HG03575 (cell line): ENCODE data around the gene PER3.
"Not testable (repeated sequence)": the region's sequence is repeated elsewhere in the genome, so short reads cannot be mapped to it uniquely, and the experiment has no call there.

ENCODE experiments used
- ATAC-seq: cut with Tn5 transposase; IDR thresholded peaks from one replicate; pipeline ENCODE4 v1.9.1; 2021; ENCODE audit not compliant: unreplicated experiment, insufficient number of reproducible peaks, low FRiP score; ENCODE audit errors: extremely low read depth

The PER3 gene

DNA sequence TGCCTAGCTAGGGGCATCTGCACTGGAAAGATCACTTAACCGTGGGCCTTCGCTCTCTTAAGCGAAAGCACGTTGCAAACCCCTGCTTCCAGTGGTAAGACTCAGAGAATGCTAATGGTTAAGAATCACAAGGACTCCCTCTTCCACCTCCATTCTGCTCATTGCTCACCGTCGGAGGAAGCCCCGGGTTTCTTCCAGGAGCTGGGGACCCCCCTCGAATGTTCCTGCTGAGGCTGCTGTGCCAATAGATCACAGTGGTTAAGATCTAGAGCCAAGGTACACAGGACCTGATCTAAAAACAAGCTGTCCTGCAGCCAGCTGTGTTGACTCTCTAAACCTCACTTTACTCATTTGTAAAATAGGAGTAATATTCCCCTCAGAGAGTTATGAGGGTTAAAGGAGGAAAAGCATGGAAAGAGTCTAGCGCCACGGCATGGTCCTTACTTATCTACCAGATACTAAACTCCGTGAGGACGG lies 12.2 kb upstream of the PER3 start:
- no peak for ATAC-seq

DNA sequence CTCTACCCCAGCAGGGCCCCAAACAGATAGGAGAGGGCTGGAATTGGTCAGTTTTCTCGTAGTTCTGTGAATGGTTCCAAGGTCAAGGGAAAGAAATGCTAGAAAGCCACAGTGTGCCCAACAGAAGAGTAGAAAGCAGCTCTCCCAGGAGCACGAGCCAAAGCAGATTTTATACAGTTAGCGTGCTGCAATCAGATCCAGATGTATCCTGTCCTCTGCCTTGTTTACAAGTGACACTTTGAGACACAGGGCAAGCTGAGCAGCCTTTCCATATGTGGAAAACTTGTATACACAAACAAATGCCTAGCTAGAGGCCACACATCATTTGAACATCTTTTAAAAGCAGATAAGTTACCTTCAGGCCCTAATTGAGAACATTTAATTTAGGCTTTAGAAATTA lies 6.5 kb upstream of the PER3 start:
- ATAC-seq = no peak

DNA sequence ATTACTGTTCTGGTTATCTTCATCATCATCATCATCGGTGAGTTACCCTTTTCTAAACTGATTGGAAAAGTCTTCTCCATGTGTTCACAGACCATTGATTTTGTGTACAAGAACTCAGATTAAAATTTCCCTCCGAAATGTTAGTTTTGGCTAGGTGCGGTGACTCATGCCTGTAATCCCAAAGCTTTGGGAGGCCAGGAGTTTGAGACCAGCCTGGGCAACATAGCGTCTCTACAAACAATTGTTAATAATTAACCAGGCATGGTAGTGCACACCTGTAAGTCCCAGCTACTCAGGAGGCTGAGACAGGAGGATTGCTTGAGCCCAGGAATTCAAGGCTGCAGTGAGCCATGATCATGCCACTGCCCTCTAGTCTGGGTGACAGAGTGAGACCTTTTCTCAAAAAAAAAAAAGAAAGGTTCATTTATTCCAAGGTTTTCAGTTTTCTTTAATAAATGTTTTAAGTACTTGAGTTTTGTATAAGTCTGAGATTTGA lies 5.9 kb upstream of the PER3 start:
- ATAC-seq = no peak

DNA sequence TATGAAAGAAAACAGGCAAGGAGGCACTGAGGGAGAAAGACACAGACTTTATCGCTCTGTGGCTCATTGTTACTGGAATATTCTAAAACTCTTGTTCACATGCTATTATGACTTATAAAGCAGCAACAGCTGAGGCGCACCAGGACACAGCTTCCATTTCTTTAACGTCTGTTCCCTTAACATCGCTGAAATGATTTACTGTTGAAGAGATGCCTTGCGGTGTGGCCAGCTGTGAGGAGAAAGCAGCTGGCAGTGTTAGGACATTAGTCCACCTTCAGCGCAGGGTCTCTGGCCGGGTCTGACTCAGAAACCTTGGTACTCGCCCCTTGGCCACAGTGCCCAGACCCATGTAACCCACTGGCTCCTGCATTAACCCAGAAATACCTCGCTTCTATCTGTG lies 3.1 kb upstream of the PER3 start:
- ATAC-seq = no peak

DNA sequence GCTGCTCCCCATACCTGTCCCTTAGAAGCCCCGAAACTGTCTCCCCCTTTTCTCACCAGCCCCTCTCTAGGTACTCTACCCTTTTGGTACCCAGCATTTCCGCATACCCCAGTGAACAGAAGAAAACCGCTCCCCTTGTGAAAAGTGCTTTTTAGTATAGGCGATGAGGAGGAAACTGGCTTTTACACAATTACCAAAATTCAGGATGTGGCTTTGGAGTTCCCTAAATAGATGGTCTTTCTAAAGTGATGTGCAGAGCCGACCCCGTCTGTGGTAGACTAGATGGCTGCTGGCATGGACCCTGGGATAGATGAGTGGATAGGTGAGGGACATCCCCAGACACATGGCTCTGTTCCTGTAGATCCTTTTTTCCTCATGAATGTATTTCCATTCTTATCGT lies 2.6 kb upstream of the PER3 start:
- no peak for ATAC-seq

DNA sequence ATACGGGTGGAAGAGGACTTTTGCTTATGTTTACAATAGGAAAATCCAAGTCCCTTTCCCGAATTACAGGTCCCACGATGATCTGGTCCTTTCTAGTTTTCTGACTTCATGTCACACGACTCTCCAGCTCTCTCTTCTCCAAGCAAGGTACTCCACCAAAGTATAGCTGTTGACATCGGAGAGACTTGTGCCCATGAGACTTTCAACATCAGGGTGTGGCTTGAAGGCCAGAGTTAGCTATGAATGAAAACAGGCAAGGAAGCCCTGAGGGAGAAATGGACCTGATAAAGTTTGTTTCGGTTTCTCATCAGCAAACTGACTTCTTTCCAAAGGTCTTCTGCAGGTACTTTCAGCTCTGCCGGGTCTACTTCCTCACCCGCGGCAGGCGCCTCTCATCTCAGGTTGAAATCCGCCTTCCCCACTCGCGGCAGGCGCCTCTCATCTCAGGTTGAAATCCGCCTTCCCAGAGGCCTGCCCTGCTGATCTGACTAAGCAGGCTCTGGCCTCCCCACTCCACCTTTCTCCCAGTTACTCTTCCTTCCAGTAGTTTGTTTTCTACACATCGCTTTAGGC lies 2.1 kb upstream of the PER3 start:
- no peak for ATAC-seq

DNA sequence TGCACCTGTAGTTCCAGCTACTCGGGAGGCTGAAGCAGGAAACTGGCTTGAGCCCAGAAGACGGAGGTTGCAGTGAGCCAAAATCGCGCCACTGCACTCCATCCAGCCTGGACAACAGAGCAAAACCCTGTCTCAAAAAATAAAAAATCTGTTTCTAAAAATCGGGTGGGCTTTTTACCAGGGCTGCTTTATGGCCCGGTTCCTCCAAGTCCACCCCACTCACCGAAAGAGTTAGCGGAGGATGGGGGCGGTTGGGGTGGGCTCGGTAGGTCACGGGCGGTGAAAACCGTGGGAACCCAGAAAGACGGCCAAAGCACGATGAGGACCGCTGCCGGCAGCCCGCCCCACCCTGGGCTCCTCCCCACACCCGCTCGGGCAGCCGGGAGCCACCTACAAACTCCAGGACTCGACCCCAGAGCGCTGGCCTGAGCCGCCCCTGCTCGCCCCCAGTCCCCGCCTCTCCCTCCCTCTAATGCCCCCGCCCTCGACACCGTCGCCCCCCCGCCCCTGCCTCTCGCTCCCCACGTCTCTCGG lies 846 bp upstream of the PER3 start:
- no peak for ATAC-seq

DNA sequence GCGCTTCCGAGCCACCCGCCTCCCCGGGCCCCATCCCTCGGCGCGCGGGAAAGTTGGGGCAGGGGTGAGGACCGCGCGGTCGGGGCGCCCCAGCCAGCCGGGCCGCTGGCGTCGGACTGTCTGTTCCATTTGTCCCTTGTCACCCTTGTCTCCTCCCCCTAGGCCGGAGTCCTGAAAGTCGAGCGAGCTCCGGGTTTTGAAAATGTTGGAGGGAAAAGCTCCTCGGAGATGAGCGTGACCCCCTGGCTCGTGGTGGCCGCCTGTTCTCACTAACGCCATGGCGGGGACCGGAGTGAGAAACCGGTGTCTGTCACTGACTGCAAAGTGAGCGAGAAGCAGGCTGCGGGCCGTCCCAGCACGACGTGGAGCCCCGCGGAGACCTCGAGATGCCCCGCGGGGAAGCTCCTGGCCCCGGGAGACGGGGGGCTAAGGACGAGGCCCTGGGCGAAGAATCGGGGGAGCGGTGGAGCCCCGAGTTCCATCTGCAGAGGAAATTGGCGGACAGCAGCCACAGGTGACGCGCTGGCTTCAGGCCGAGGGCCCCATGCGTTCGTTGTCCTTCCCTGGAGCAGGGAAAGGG lies 491 bp downstream of the PER3 start:
- ATAC-seq = no peak

DNA sequence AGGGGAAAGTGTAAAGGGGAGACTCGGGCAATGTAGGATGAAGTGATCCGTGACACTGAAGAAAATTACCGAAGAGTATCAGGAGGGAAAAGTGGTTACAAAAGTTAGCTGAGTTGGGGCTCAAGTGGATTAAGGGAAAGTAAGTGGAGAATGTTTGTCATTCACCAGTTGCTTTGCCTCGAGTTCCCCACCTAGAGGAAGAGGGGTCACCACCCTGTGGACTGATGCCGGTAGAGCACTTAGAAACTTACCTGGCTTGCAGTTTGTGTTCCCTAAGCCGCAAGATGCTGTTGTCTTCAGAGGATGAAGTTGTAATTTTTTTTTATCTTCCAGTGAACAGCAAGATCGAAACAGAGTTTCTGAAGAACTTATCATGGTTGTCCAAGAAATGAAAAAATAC lies 1.0 kb downstream of the PER3 start:
- ATAC-seq = no peak

DNA sequence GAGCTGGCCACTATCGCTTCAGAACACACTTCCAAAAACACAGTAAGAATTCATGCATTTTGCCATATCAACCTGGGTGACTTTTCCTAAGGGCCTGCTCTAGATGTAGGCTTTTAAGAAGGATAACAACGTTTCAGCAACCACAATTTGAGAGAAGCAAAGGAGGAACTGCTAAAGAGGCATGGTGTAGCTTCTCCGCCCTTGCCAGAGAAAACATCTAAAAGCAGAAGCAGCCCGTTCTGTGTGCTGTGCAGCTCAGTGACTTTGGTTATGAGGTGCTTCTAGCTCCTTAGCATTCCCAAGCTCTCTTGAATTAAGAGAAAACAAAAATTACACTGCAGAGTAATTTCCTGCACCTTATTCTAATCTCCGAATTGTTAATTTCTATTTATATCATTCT lies 2.7 kb downstream of the PER3 start:
- ATAC-seq = no peak

DNA sequence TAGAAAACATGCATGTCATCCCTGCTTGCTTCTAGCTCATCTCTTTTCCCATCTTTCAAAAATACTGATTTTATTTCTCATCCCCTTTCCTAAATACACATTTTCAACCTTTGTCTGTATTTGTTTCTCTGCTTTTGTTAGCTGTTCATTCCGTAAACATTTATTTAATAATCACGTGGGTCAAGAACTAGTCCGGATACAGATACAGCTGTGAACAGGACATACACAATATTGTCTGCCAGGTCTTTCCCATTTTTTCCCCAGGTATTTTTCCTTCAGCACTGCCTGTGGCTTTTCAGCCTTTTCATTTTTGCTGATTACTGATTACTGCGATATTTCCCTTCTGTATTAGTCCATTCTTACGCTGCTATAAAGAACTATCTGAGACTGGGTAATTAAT lies 5.7 kb downstream of the PER3 start:
- no peak for ATAC-seq

DNA sequence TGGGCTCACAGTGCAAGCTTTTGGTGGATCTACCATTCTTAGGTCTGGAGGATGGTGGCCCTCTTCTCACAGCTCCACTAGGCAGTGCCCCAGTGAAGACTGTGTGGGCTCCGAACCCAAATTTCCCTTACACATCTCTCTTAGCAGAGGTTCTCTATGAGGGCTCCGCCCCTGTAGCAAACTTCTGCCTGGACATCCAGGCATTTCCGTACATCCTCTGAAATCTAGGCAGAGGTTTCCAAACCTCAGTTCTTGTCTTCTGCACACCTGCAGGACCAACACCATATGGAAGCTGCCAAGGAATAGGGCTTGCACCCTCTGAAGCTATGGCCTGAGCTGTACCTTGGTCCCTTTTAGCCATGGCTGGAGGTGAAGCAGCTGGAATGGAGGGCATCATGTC lies 6.9 kb downstream of the PER3 start:
- not testable (repeated sequence) for ATAC-seq

DNA sequence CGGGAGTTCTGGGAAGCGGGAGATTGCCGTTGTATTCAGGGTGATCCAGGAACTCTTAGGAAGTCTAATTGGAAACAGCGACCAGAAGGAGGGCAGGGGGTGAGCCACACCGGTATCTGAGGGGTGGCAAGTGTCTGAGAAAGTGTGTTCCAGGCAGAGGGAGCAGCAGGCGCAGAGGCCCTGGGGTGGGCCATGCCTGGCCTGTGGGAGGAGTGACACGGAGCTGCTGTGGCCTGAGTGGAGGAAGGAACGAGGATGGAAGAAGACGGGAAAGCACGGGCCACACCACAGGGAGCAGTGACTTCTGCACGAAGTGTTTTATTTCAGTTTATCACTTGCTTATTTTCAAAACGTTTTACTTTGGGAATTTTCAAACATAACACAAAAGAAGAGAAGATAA lies 11.3 kb downstream of the PER3 start:
- no peak for ATAC-seq

DNA sequence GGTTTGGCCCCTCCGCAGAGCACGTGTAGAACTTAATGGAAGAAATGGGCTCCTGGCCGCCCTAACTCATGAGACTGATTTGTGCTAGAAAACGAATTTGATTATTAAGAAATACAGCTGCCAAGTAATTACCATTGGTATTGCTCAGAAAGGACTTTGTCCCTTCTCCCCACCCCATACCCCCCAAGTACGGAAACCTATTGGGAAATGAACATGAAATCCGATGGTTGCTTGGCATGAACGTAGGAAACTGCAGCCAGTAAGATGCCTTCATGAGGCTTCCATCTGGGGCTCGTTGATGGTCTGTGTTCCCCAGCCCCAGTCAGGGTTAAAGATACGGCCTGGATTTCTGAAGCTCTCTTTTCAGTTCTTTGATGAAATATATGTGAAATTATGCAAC lies 21.4 kb downstream of the PER3 start:
- ATAC-seq = no peak

DNA sequence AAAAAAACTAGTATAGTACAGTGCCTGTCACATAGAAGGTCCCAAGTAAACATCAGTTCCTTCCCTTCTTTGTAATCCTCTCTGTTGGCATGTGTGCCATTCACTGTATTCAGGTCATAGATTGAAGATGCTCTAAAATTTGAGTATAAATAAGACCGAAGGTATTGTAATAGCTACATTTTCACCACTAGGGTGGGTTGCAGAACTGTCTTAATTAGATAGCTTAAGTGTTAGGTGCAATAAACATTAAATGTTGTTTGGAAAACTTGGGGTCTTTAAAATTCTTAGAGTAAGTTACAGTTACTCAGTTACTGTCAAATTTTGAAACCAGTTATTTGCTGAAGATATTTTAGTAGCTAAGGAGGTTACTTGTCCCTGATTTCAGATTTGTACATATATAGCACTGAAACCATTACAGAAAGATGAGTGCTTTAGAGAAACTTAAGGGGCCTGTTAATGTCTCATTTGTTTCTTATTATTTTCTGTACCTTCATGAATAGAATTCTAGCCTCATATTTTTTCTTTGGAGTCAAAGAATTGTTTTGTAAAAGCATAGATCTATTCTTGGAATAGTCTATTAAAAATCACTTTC lies 24.3 kb downstream of the PER3 start:
- ATAC-seq = no peak

DNA sequence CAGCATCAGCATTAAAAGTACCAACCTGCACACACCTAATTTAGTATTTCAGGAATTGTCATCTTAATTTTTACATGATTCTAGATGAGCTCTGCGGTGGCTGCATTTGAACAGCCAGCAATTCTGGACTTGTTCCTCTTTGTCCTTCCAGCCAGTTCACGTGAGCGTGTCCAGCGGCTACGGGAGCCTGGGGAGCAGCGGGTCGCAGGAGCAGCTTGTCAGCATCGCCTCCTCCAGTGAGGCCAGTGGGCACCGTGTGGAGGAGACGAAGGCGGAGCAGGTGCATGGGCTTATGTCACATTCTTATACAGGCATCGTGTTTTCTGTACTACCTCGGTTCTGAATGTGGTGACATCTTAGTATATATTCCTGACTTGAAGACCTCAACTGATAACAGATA lies 25.7 kb downstream of the PER3 start:
- no peak for ATAC-seq

DNA sequence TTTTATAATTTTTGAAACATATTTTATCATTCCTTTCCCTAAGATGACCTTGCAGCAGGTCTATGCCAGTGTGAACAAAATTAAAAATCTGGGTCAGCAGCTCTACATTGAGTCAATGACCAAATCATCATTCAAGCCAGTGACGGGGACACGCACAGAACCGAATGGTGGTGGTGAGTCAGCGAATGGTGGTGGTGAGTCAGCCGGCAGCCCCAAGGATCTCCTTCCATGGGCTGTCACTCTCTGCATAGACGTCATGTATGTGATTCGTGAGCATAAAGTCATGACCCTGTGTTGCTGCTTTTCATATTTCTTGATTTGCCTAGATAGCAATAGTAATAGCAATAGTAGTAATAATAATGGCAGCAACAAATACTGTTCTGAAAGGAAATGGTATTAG lies 26.3 kb downstream of the PER3 start:
- ATAC-seq = no peak

DNA sequence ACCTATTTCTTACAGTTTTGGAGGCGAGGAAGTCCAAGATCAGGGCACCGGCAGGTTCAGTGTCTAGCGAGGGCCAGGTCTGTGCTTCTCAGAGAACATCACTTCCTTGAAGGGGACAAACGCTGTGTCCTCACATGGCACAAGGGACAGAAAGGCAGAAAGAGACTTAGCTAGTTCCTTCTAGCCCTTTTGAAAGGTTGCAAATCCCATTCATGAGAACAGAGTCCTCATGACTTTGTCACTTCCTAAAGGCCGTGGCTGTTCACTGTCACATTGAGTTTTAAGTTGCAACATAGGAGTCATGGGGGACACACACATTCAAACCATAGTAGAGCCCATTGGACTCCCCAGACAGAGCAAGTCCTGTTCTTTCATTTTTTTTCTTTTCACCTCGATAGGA lies 27.4 kb downstream of the PER3 start:
- ATAC-seq = no peak

DNA sequence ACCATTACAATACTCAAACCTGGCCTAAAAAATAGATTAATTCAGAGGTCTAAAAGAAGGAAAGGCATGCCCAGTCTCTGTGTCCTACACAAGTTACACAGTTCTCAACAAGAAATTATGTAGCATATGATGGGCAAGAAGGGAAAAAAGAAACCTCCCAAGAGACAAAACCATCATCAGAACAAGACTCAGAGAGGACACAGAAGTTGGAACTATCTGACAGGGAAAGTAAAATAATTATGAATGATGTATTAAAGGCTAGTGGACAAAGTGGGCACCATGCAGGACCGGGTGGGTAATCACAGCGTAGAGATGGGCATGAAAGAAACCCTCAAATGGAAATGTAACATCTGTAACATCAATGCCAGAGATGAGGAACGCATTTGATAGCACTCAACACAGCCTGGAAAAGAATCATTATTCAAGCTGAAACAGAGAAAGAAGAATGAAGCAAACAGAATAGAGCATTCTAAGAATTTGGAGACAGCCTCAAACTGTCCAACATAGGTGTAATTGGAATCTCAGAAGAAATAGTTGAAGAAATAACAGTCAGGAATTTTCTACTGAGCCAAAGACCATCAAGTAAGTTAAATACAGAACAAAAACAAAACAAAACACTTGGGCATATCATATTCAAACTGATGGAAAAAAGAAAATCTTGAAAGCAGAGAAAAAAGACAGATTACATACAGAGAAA lies 29.7 kb downstream of the PER3 start:
- ATAC-seq = no peak

DNA sequence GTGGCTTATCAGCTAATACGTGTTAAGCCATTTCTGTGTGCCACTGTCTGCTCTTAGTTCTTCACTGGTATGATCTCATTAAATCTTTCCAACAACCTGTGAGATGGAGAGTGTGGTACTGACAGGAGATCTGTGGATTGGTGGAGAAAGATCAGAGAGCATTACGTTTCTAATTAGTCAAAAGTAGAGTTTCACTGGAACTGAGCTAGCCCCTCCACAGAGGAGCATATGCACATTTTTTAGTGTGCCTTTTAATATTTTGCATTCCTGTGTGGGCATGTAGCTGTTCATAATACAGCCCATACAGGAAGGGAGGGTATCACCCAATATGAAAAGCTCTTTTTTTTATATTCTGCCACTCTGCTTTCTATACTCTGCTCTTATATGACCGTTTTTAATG lies 37.2 kb downstream of the PER3 start:
- ATAC-seq = no peak
